Liver (tissue), 9 donors: ENCODE measurements around the gene EIF4H. TPM values are rescaled to one million over a fixed set of nuclear protein-coding genes. Genes with fewer than 3 reads are reported as not detected.

Source experiments
- DNase-seq: peaks from one replicate; pipeline ENCODE4 v3.0.0-alpha.2; 2017; ENCODE audit warnings: low spot score
- H3K27ac ChIP-seq, 2 donors: one replicate each; pipeline ENCODE4 v1.7.0; 2013; ENCODE audit warnings: inconsistent platforms in 2 of 2, low read length in 2 of 2, control low read depth in 1 of 2, low read depth in 1 of 2, mild to moderate bottlenecking in 1 of 2
- H3K27me3 ChIP-seq, 4 donors: one replicate each; pipeline versions ENCODE4 v1.6.1 to v1.7.0; 2013; ENCODE audit warnings: low read length in 3 of 4, inconsistent platforms in 1 of 4, mild to moderate bottlenecking in 1 of 4, moderate library complexity in 1 of 4; ENCODE audit not compliant: control insufficient read depth in 4 of 4, insufficient read depth in 4 of 4
- H3K36me3 ChIP-seq, 4 donors: one replicate each; pipeline versions ENCODE4 v1.6.1 to v1.7.0; 2013; ENCODE audit warnings: low read length in 3 of 4, mild to moderate bottlenecking in 3 of 4, low read depth in 1 of 4, moderate library complexity in 1 of 4; ENCODE audit not compliant: control insufficient read depth in 4 of 4, insufficient read depth in 3 of 4
- H3K4me1 ChIP-seq, 4 donors: one replicate each; pipeline versions ENCODE4 v1.6.1 to v1.7.0; 2013; ENCODE audit warnings: low read length in 3 of 4, mild to moderate bottlenecking in 3 of 4, moderate library complexity in 1 of 4; ENCODE audit not compliant: control insufficient read depth in 4 of 4, insufficient read depth in 4 of 4
- H3K4me3 ChIP-seq, 3 donors: one replicate each; pipeline versions ENCODE4 v1.6.1 to v1.7.0; 2013; ENCODE audit warnings: low read length in 3 of 3, control low read depth in 1 of 3, low read depth in 1 of 3, mild to moderate bottlenecking in 1 of 3
- H3K9ac ChIP-seq, 2 donors: one replicate each; pipeline ENCODE4 v1.7.0; 2013; ENCODE audit warnings: low read length in 2 of 2, mild to moderate bottlenecking in 2 of 2, moderate library complexity in 2 of 2, control low read depth in 1 of 2, low read depth in 1 of 2
- H3K9me3 ChIP-seq, 4 donors: one replicate each; pipeline versions ENCODE4 v1.6.1 to v1.7.0; 2013; ENCODE audit warnings: low read length in 3 of 4; ENCODE audit not compliant: control insufficient read depth in 4 of 4
- ATF3 ChIP-seq: IDR thresholded peaks from 2 replicates; pipeline ENCODE4 v1.6.1; 2016; ENCODE audit warnings: antibody characterized with exemption
- CTCF ChIP-seq: fragments of 150-350 bp; IDR thresholded peaks from 2 replicates; pipeline ENCODE4 v1.5.1; 2017; ENCODE audit warnings: improper control_type of control experiment, low read depth, low read length; ENCODE audit not compliant: missing input control
- EGR1 ChIP-seq, 2 donors: IDR thresholded peaks; 2 replicates each; pipeline ENCODE4 v1.6.1; 2016 to 2018; ENCODE audit warnings: antibody characterized with exemption in 2 of 2, low read depth in 2 of 2
- FOXA1 ChIP-seq: IDR thresholded peaks from 2 replicates; pipeline ENCODE4 v1.6.1; 2016; ENCODE audit warnings: antibody characterized with exemption
- FOXA2 ChIP-seq: IDR thresholded peaks from 2 replicates; pipeline ENCODE4 v1.6.1; 2016; ENCODE audit warnings: antibody characterized with exemption
- GABPA ChIP-seq, 2 donors: IDR thresholded peaks in 1 of 2; conservative IDR thresholded peaks in 1 of 2; 2 replicates each; pipeline ENCODE4 v1.6.1; 2016; ENCODE audit warnings: antibody characterized with exemption in 2 of 2, mild to moderate bottlenecking in 1 of 2, moderate library complexity in 1 of 2
- HNF4A ChIP-seq, 2 donors: conservative IDR thresholded peaks; 2 replicates each; pipeline ENCODE4 v1.6.1; 2016; ENCODE audit warnings: antibody characterized with exemption in 2 of 2, mild to moderate bottlenecking in 2 of 2
- HNF4G ChIP-seq: IDR thresholded peaks from 2 replicates; pipeline ENCODE4 v1.6.1; 2016; ENCODE audit warnings: antibody characterized with exemption
- JUND ChIP-seq, 2 donors: IDR thresholded peaks; 2 replicates each; pipeline ENCODE4 v1.6.1; 2016; ENCODE audit warnings: antibody characterized with exemption in 2 of 2
- MAX ChIP-seq: IDR thresholded peaks from 2 replicates; pipeline ENCODE4 v1.6.1; 2016; ENCODE audit warnings: antibody characterized with exemption
- NR2F2 ChIP-seq: IDR thresholded peaks from 2 replicates; pipeline ENCODE4 v1.6.1; 2016; ENCODE audit warnings: antibody characterized with exemption
- RAD21 ChIP-seq, 2 donors: IDR thresholded peaks; 2 replicates each; pipeline ENCODE4 v1.6.1; 2016; ENCODE audit warnings: antibody characterized with exemption in 2 of 2, mild to moderate bottlenecking in 2 of 2
- REST ChIP-seq: IDR thresholded peaks from 2 replicates; pipeline ENCODE4 v1.6.1; 2016; ENCODE audit warnings: antibody characterized with exemption, mild to moderate bottlenecking
- RXRA ChIP-seq, 2 donors: IDR thresholded peaks; 2 replicates each; pipeline ENCODE4 v1.6.1; 2017 to 2018; ENCODE audit warnings: antibody characterized with exemption in 2 of 2, mild to moderate bottlenecking in 1 of 2
- TAF1 ChIP-seq: conservative IDR thresholded peaks from 2 replicates; pipeline ENCODE4 v1.6.1; 2016; ENCODE audit warnings: antibody characterized with exemption, mild to moderate bottlenecking
- YY1 ChIP-seq: IDR thresholded peaks from 2 replicates; pipeline ENCODE4 v1.6.1; 2016; ENCODE audit warnings: antibody characterized with exemption, mild to moderate bottlenecking
- ZBTB33 ChIP-seq: IDR thresholded peaks from 2 replicates; pipeline ENCODE4 v1.6.1; 2016; ENCODE audit warnings: antibody characterized with exemption
- WGBS: extraction: QIAGEN DNeasy Blood & Tissue Kit; methylation state at CpG from one replicate; pipeline ENCODE4 v1.1.7; 2013; 5-methylcytosine and 5-hydroxymethylcytosine counted together
- polyA plus RNA-seq, 2 donors: library from polyadenylated mRNA; stranded (reverse) in 1 of 2; unstranded in 1 of 2; fragments of 200-250 nt in 1 of 2; fragments of >200 nt in 1 of 2; fragmentation: Nextera tagmentation in 1 of 2; extraction: Ambion mirVana in 1 of 2; gene quantifications; one replicate each; pipeline versions ENCODE4 v1.2.1 to v1.2.3, GENCODE V29; 2013 to 2015
- total RNA-seq, 2 donors: library from RNA; depleted of rRNA; stranded (reverse); fragments of >200 nt; gene quantifications; one replicate each; pipeline ENCODE4 v1.2.3, GENCODE V29; 2014
- donor health status: healthy.
- donor health status: healthy.
- donor health status: healthy.
- donor health status: healthy.
- donor health status: healthy.

EIF4H gene
- total and polyA plus RNA-seq, 4 donors = 81.6 to 166 (median 152) TPM

GRCh38 chr7:74143383-74143782 lies 30.8 kb upstream of the EIF4H start:
- DNase-seq = no peak
- Histone ChIP-seq H3K27ac (no peak overlapping the region), H3K4me3 (no peak overlapping the region), H3K4me1 (no peaks in the 10 kb centered on the region), H3K27me3 (no peaks in the 10 kb centered on the region), H3K9ac (no peak overlapping the region), H3K36me3 (no peaks in the 10 kb centered on the region), H3K9me3 (no peaks in the 10 kb centered on the region)
- TF ChIP-seq CTCF (no peak), MAX (no peak), FOXA2 (no peak), ATF3 (no peak), HNF4A (conservative IDR thresholded peaks at IDR 0.05) (no peak), JUND (IDR thresholded peaks at IDR 0.05) (no peak), TAF1 (no peak), EGR1 (IDR thresholded peaks at IDR 0.05; ENCODE audit: low read depth in 2 of 2) (no peak), YY1 (no peak), FOXA1 (no peak), REST (no peak), HNF4G (no peak), NR2F2 (no peak), RXRA (IDR thresholded peaks at IDR 0.05) (no peak)
- 84% methylated on average over 6 of the region's 6 CpGs for WGBS

GRCh38 chr7:74148491-74148890 lies 25.7 kb upstream of the EIF4H start:
- no peaks in the 10 kb centered on the region for H3K36me3 ChIP-seq
- 95% methylated on average over 1 of the region's 1 CpG for WGBS
- no peak for DNase-seq
- H3K4me3 ChIP-seq = no peak overlapping the region
- H3K27ac ChIP-seq = no peak overlapping the region
- H3K4me1 ChIP-seq = no peaks in the 10 kb centered on the region
- H3K9me3 ChIP-seq = no peaks in the 10 kb centered on the region
- H3K27me3 ChIP-seq = no peaks in the 10 kb centered on the region
- H3K9ac ChIP-seq = no peak overlapping the region
- TF ChIP-seq GABPA (IDR thresholded peaks at IDR 0.05 in 1 of 2, conservative IDR thresholded peaks at IDR 0.05 in 1 of 2) (no peak), TAF1 (no peak), HNF4G (no peak), MAX (no peak), FOXA1 (no peak), ZBTB33 (no peak), RAD21 (IDR thresholded peaks at IDR 0.05) (no peak), RXRA (IDR thresholded peaks at IDR 0.05) (no peak), CTCF (no peak), ATF3 (no peak), REST (no peak), EGR1 (IDR thresholded peaks at IDR 0.05; ENCODE audit: low read depth in 2 of 2) (no peak), HNF4A (conservative IDR thresholded peaks at IDR 0.05) (no peak), NR2F2 (no peak)
